Suppressor macrophage (primary cell): ENCODE results near the gene ADGRA1.
"Not testable (repeated sequence)": the region's sequence is repeated elsewhere in the genome, so short reads cannot be mapped to it uniquely, and the experiment has no call there.

Experiments
- DNase-seq, 4 experiments: peaks; one replicate each; pipeline ENCODE4 v3.0.0-alpha.2; 2020 to 2022

Gene ADGRA1

DNA sequence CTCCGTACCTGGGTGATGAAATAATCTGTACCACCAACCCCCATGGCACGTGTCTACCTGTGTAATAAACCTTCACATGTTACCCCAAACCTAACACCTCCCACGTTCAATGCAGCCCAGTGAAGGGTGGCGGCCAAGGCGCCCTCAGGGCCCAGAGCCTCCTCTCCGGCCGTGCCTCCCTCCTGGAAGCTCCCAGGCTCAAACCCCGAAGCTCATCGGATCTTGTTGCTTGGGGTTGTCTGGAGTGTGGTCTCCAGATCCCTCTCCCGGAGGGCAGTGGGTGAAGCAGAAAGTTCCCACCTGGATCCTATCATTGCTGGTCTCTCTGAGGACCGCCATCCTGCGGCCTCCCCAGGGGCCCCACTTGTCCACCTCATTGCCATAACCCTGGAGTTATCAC, 62.9 kb downstream of the ADGRA1 start:
- DNase-seq: no peak

- not testable (repeated sequence) for DNase-seq
Measured at GRCh38 chr10:133151071-133151470, 63.3 kb downstream of the ADGRA1 start.

- DNase-seq: no peak
Measured at GRCh38 chr10:133151543-133151972, 63.8 kb downstream of the ADGRA1 start.

GRCh38 chr10:133154411-133154810, 66.7 kb downstream of the ADGRA1 start:
- no peak for DNase-seq

GRCh38 chr10:133154996-133155778, 67.5 kb downstream of the ADGRA1 start:
- no peak for DNase-seq

- no peak for DNase-seq
Measured at GRCh38 chr10:133156674-133157579, 69.2 kb downstream of the ADGRA1 start.

GRCh38 chr10:133157662-133158436, 70.1 kb downstream of the ADGRA1 start:
- DNase-seq: no peak

- DNase-seq: no peak
Measured at GRCh38 chr10:133158437-133158755, 70.7 kb downstream of the ADGRA1 start.

DNA sequence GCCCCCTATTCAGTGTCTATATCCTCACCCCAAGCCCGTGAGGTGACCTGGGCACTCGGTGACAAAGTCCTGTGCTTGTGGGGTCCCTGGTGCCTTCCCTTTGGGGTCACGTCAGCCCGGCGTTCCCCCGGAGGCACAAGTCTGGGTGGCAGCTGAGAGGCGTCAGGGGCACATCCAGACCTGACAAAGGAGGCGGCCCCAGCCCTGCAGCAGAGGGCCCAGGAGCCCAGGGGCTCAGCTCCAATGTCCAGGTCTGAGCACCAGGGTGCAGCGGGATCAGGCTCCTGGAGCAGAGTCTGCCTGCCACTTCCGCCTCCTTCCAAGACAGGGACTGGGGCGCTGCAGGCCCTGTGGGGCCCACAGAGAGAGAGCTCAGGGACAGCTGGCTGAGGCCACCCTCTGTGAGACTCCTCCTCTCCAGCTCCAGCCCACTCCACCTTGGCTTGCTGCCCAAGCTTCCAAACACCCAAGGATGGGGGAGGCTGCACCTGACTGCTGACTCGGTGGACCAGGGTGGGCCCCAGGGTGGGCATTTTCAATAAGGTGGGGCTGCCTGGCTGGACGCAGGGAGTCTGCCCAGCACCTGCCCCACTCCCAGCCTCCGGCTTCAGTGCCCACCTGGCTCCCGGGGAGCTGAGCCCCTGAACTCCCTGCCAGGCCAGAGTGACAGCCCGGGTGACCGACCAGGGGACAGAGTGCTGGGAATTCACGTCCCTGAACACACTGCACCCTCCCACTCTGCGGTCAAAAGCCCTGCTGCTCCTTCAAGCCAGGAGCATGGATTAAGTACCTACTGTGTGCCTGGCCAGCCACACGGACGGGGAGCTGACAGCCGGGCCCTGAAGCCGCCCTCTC, 71.3 kb downstream of the ADGRA1 start:
- no peak for DNase-seq

- no peak for DNase-seq
Measured at GRCh38 chr10:133159611-133159949, 71.9 kb downstream of the ADGRA1 start.

- peak; percentile 20 to 51 (median 28) for DNase-seq
Measured at GRCh38 chr10:133159950-133160825, 72.5 kb downstream of the ADGRA1 start, which contains the start of gene KNDC1. KNDC1 (plus strand) TSS chr10:133160219; CDS start chr10:133160468, 249 bp downstream.

DNA sequence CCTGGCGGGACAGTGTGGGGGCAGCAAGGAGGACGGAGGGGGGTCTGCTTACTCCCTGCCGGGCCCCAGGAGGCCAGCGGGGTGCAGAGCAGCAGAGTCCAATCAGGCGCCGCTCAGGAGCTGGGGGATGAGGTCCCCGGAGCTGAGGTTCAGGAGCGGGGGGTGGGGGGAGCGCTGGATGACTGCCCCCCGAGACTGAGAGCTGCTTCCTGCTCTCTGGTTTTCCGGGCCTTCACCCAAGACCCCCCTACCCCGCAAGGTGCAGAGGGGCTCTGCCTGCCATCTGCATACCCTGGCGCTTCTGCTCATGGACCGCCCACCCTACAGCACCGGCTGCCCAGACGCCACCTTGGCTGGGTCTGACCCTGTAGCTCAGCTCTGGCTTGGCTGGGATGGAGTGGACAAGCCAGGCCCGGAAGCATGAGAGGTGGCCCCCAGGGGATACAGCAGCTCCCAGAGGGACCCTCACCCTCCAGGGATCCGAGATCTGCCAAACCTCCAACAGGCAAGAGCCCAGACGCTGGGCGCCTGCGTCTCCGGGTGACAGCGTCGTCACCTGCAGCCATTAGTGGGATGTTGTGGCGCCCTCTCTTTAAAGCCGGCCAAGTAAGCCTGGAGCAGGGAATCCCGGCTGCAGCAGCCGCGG, 73.2 kb downstream of the ADGRA1 start:
- DNase-seq: no peak

- DNase-seq: no peak
Measured at GRCh38 chr10:133161486-133162109, 73.9 kb downstream of the ADGRA1 start.

DNA sequence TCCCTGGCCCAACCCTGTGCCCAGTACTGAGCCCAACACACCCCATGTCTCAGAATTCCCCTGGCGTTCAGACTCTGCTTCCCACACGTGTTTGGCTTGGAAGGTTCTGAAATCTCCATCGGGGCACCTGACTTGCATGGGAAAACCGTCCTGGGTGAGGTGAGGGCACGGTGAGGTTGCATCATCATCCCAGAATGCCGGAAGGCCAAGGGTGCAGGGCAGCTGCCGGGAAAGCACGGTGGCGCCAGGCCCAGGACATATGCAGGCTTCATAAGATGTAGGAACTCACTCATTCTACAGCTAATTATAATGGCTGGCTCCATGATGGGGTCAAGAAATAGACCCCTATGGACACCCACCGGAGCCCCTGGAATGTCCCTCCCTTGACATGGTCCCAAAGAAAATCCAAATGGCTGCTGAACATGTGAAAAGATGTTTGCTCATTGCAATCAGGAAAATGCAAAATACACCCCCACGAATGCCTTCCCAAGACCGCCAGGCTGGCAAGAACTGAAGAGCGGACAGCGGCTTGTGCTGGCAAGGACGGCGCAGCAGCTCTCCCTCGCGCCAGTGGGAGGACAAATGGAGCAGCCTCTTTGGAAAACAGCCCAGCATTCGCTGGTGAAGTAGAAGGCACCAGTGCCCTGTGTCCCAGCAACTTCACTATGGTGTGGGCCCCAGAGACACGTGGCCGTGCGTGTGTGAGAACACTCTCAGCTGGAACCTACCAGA, 74.6 kb downstream of the ADGRA1 start:
- DNase-seq: no peak

DNA sequence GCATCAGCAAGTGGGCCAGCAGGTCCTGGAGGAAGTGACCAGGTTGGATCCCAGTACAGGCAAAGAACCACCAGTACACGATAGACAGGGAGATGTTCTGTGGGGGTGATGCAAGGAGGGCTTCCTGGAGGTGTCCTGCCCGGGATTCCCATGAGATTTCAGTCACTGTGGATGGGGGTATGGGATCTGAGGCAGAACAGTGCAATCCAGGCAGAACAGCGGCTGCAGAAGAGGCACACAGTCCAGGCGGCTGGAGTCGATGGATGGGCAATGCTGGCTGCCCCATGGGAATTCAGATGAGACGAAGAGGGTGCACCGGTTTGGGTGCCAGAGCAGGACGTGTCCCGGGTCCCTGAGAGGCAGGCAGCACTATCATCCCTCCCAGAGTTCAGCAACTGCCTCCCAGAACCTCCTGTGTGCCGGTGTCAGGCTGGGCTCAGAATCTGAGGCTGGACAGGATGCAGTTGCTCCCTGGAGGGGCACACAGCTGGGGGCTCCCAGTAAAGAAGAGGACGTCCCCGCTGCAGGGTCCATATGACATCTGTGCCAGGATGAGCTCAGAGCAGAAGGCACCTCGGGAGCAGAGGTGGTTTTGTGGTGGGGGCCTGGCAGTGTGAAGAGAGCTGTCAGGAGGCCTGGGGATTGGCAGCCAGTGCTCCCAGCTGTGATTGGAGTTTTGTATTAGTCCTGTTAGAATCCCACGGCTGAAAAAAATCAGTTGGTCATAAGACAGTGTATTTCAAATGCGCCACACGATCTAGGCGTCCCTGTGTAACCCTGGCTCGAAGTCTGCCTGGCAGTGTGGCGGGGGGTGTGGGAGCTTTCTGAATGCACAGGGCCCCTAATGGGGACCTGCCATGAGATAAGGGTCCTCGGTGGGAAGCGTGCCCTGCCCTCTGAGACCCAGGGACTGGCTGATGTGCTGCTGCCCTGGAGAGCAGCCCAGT, 75.5 kb downstream of the ADGRA1 start:
- no peak for DNase-seq

GRCh38 chr10:133163889-133164815, 76.4 kb downstream of the ADGRA1 start:
- no peak for DNase-seq
